K562 (cell line): ENCODE results near the gene SPECC1L. TPM values are rescaled to one million over a fixed set of nuclear protein-coding genes. Genes with fewer than 3 reads are reported as not detected.

ENCODE experiments used
- ATF4 ChIP-seq: fragments of 450-650 bp; formaldehyde crosslinking; IDR thresholded peaks from 2 replicates; pipeline ENCODE4 v1.4.0; 2022; ENCODE audit warnings: mild to moderate bottlenecking, moderate library complexity
- BMI1 ChIP-seq: fragments of 150-350 bp; IDR thresholded peaks from 2 replicates; pipeline ENCODE4 v1.6.1; 2014; ENCODE audit warnings: low read length
- CBX5 ChIP-seq: IDR thresholded peaks from 2 replicates; pipeline ENCODE4 v1.6.1; 2014; ENCODE audit warnings: low read depth, borderline replicate concordance
- DEAF1 ChIP-seq: fragments of 450-650 bp; formaldehyde crosslinking; IDR thresholded peaks from 2 replicates; pipeline ENCODE4 v1.4.0; 2020; ENCODE audit warnings: mild to moderate bottlenecking, moderate library complexity
- GTF2A2 ChIP-seq: IDR thresholded peaks from 2 replicates; pipeline ENCODE4 v1.6.1; 2016; ENCODE audit warnings: mild to moderate bottlenecking, missing genetic modification characterization, missing compliant biosample characterization
- HNRNPH1 ChIP-seq: fragments of 200-400 bp; formaldehyde crosslinking; optimal IDR thresholded peaks from 2 replicates; pipeline ENCODE3; 2017; ENCODE audit warnings: low read depth, mild to moderate bottlenecking, low read length, moderate library complexity
- STAG1 ChIP-seq: sonication (generic); formaldehyde crosslinking; IDR thresholded peaks from 2 replicates; pipeline ENCODE4 v1.5.0; 2020; ENCODE audit warnings: missing genetic modification reagents, borderline replicate concordance
- TFAP4 ChIP-seq: sonication (generic); formaldehyde crosslinking; IDR thresholded peaks from 2 replicates; pipeline ENCODE4 v1.8.0; 2022; ENCODE audit warnings: missing genetic modification reagents, mild to moderate bottlenecking, moderate library complexity, borderline replicate concordance
- ZNF280B ChIP-seq: fragments of 250-450 bp; sonication (Bioruptor Pico); IDR thresholded peaks from 2 replicates; pipeline ENCODE4 v1.5.1; 2021; ENCODE audit warnings: mild to moderate bottlenecking
- ZNF347 ChIP-seq: fragments of 450-650 bp; formaldehyde crosslinking; IDR thresholded peaks from 2 replicates; pipeline ENCODE4 v1.4.0; 2020; ENCODE audit warnings: low read depth, mild to moderate bottlenecking, moderate library complexity
- ZNF398 ChIP-seq: fragments of 250-450 bp; sonication (Bioruptor Pico); IDR thresholded peaks from 2 replicates; pipeline ENCODE4 v1.8.0; 2021; ENCODE audit warnings: moderate library complexity, mild to moderate bottlenecking, inconsistent platforms
- polyA plus RNA-seq, 8 experiments: library from polyadenylated mRNA; depleted of rRNA in 4 of 8; stranded (reverse) in 5 of 8; unstranded in 3 of 8; fragments of >200 nt; fragmentation: Nextera tagmentation in 2 of 8; fragmentation: Illumina TruSeq in 1 of 8; extraction: Ambion mirVana in 2 of 8; extraction: Trizol in 1 of 8; gene quantifications; 2 replicates each; pipeline versions ENCODE4 v1.2.1 to v1.2.3, GENCODE V29; 2011 to 2014; ENCODE audit warnings: inconsistent platforms in 1 of 8, missing spikeins in 1 of 8
- total RNA-seq, 7 experiments: library from RNA; depleted of rRNA in 6 of 7; stranded (reverse); fragments of >200 nt in 6 of 7; fragmentation: Illumina TruSeq in 2 of 7; extraction: Trizol in 2 of 7; gene quantifications; 2 replicates each; pipeline versions ENCODE4 v1.2.1 to v1.2.3, GENCODE V29; 2011 to 2021; ENCODE audit warnings: low replicate concordance in 1 of 7
- TF ChIP-seq, protein P1 (sequence below): IDR thresholded peaks from 2 replicates; pipeline ENCODE4 v1.6.1; 2012; ENCODE audit warnings: low read depth, low read length, improper control_type of control experiment, borderline replicate concordance
- TF ChIP-seq, protein P2 (sequence below): fragments of 250-450 bp; sonication (Bioruptor Pico); IDR thresholded peaks from 2 replicates; pipeline ENCODE4 v1.8.0; 2022; ENCODE audit warnings: moderate library complexity, mild to moderate bottlenecking, inconsistent platforms
- TF ChIP-seq, protein P3 (sequence below): sonication (generic); formaldehyde crosslinking; IDR thresholded peaks from 2 replicates; pipeline ENCODE4 v1.8.0; 2022; ENCODE audit warnings: mild to moderate bottlenecking, low read depth, missing genetic modification reagents

SPECC1L gene
- total and polyA plus RNA-seq, 9 of the 15 experiments (the other 6 are each of a cell fraction or from before 2014, with no cell fraction given): 1.4 to 27.9 (median 14.5) TPM

- TF ChIP-seq, protein P1, sequence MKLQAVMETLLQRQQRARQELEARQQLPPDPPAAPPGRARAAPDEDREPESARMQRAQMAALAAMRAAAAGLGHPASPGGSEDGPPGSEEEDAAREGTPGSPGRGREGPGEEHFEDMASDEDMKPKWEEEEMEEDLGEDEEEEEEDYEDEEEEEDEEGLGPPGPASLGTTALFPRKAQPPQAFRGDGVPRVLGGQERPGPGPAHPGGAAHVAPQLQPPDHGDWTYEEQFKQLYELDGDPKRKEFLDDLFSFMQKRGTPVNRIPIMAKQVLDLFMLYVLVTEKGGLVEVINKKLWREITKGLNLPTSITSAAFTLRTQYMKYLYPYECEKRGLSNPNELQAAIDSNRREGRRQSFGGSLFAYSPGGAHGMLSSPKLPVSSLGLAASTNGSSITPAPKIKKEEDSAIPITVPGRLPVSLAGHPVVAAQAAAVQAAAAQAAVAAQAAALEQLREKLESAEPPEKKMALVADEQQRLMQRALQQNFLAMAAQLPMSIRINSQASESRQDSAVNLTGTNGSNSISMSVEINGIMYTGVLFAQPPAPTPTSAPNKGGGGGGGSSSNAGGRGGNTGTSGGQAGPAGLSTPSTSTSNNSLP: no peak
- TF ChIP-seq TFAP4 (CRISPR knock-in tag) (peak; percentile 95), CBX5 (no peak), DEAF1 (CRISPR knock-in tag) (0 out of 2 replicates have a peak, but pooled peaks have one; percentile 12), ZNF398 (CRISPR knock-in tag) (no peak), ZNF280B (CRISPR knock-in tag) (no peak), BMI1 (no peak), ATF4 (no peak), GTF2A2 (no peak), ZNF347 (CRISPR knock-in tag) (no peak), HNRNPH1 (no peak), STAG1 (CRISPR knock-in tag) (peak; percentile 75; the same call in 1 of the 2 replicates)
- TF ChIP-seq, protein P2, sequence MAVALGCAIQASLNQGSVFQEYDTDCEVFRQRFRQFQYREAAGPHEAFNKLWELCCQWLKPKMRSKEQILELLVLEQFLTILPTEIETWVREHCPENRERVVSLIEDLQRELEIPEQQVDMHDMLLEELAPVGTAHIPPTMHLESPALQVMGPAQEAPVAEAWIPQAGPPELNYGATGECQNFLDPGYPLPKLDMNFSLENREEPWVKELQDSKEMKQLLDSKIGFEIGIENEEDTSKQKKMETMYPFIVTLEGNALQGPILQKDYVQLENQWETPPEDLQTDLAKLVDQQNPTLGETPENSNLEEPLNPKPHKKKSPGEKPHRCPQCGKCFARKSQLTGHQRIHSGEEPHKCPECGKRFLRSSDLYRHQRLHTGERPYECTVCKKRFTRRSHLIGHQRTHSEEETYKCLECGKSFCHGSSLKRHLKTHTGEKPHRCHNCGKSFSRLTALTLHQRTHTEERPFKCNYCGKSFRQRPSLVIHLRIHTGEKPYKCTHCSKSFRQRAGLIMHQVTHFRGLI (CRISPR knock-in tag): no peak
- TF ChIP-seq, protein P3, sequence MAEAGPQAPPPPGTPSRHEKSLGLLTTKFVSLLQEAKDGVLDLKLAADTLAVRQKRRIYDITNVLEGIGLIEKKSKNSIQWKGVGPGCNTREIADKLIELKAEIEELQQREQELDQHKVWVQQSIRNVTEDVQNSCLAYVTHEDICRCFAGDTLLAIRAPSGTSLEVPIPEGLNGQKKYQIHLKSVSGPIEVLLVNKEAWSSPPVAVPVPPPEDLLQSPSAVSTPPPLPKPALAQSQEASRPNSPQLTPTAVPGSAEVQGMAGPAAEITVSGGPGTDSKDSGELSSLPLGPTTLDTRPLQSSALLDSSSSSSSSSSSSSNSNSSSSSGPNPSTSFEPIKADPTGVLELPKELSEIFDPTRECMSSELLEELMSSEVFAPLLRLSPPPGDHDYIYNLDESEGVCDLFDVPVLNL (CRISPR knock-in tag): no peak
These were observed 22.9 kb upstream of the SPECC1L start (continued) for GRCh38 chr22:24247564-24248344.
